ENCODE results near the gene TRMT1.

GRCh38 chr19:13155472-13156359 is 39.2 kb upstream of the TRMT1 start:
- TF ChIP-seq, protein P1, sequence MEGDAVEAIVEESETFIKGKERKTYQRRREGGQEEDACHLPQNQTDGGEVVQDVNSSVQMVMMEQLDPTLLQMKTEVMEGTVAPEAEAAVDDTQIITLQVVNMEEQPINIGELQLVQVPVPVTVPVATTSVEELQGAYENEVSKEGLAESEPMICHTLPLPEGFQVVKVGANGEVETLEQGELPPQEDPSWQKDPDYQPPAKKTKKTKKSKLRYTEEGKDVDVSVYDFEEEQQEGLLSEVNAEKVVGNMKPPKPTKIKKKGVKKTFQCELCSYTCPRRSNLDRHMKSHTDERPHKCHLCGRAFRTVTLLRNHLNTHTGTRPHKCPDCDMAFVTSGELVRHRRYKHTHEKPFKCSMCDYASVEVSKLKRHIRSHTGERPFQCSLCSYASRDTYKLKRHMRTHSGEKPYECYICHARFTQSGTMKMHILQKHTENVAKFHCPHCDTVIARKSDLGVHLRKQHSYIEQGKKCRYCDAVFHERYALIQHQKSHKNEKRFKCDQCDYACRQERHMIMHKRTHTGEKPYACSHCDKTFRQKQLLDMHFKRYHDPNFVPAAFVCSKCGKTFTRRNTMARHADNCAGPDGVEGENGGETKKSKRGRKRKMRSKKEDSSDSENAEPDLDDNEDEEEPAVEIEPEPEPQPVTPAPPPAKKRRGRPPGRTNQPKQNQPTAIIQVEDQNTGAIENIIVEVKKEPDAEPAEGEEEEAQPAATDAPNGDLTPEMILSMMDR (conservative IDR thresholded peaks at IDR 0.05 in 1 of 2, IDR thresholded peaks at IDR 0.05 in 1 of 2; ENCODE audit: low read depth in 1 of 2, low read length in 2 of 2) = no peak
- TF ChIP-seq EZH2 (IDR thresholded peaks at IDR 0.05; ENCODE audit: low read length, missing control alignments) = no peak

Measured in fibroblast of lung (primary cell).